B cell (primary cell): ENCODE results near the gene TBC1D2B. TPM values are rescaled to one million over a fixed set of nuclear protein-coding genes. Genes with fewer than 3 reads are reported as not detected.

ENCODE experiments used
- ATAC-seq: fragments of 200-7000 bp; cut with Tn5 transposase; one replicate; pipeline ENCODE4 v1.10.0; 2021; ENCODE audit warnings: low read depth, mild to moderate bottlenecking, moderate number of reproducible peaks, moderate library complexity
- CTCF ChIA-PET: fragments of 350-600 bp; sonication (Branson Sonifier 250); formaldehyde crosslinking; loops from one replicate; lab custom pipeline; 2021; ENCODE audit warnings: antibody characterized with exemption, inconsistent platforms; lab: Charles Lee
- POLR2A ChIA-PET: fragments of 350-600 bp; sonication (Branson Sonifier 250); formaldehyde crosslinking; loops from one replicate; lab custom pipeline; 2021; ENCODE audit warnings: antibody characterized with exemption; lab: Charles Lee
- DNase-seq: peaks from one replicate; pipeline ENCODE4 v3.0.0; 2013
- H2AFZ ChIP-seq: 2 replicates; pipeline ENCODE4 v1.6.1; 2012; ENCODE audit warnings: mild to moderate bottlenecking, low read depth, low read length; ENCODE audit not compliant: insufficient read depth, poor library complexity, severe bottlenecking
- H3K27ac ChIP-seq, 2 donors: 1 replicate in 1 of 2; 2 replicates in 1 of 2; pipeline ENCODE4 v1.5.1; 2012 to 2013; ENCODE audit warnings: low read length in 2 of 2, mild to moderate bottlenecking in 2 of 2, moderate library complexity in 1 of 2
- H3K27me3 ChIP-seq, 4 experiments: fragments of 200-600 bp in 1 of 4; sonication (generic) in 1 of 4; replicated peaks in 1 of 4; 1 replicate in 2 of 4; 2 replicates in 2 of 4; pipeline versions ENCODE4 v1.6.1 to v1.7.0; 2013 to 2016; ENCODE audit warnings: low read length in 3 of 4, mild to moderate bottlenecking in 2 of 4, mixed read lengths in 1 of 4, moderate library complexity in 1 of 4; ENCODE audit not compliant: insufficient read depth in 4 of 4, control insufficient read depth in 3 of 4; ENCODE audit errors: control extremely low read depth in 1 of 4
- H3K36me3 ChIP-seq, 2 experiments: replicated peaks in 1 of 2; 1 replicate in 1 of 2; 2 replicates in 1 of 2; pipeline versions ENCODE4 v1.6.1 to v1.7.1; 2013; ENCODE audit warnings: low read length in 1 of 2; ENCODE audit not compliant: insufficient read depth in 2 of 2, control insufficient read depth in 1 of 2; ENCODE audit errors: control extremely low read depth in 1 of 2, extremely low read depth in 1 of 2
- H3K4me1 ChIP-seq, 2 donors: fragments of 200-600 bp in 1 of 2; sonication (generic) in 1 of 2; 1 replicate in 1 of 2; 2 replicates in 1 of 2; pipeline versions ENCODE4 v1.5.1 to v1.6.1; 2013 to 2017; ENCODE audit warnings: low read length in 2 of 2; ENCODE audit not compliant: control insufficient read depth in 2 of 2, insufficient read depth in 2 of 2
- H3K4me2 ChIP-seq: replicated peaks from 2 replicates; pipeline ENCODE3; 2012; ENCODE audit warnings: mild to moderate bottlenecking, low read depth, low read length; ENCODE audit not compliant: poor library complexity, severe bottlenecking
- H3K4me3 ChIP-seq, 5 experiments: fragments of 200-600 bp in 1 of 5; sonication (generic) in 1 of 5; 1 replicate in 3 of 5; 2 replicates in 2 of 5; pipeline versions ENCODE4 v1.5.1 to v1.7.0; 2011 to 2016; ENCODE audit warnings: low read length in 4 of 5, mild to moderate bottlenecking in 4 of 5, low read depth in 2 of 5, control low read depth in 1 of 5, moderate library complexity in 1 of 5; ENCODE audit not compliant: insufficient read depth in 1 of 5; ENCODE audit errors: control extremely low read depth in 1 of 5, extremely low read depth in 1 of 5
- H3K79me2 ChIP-seq: fragments of 200-600 bp; sonication (generic); one replicate; pipeline ENCODE4 v1.6.0; 2016; ENCODE audit warnings: low read length; ENCODE audit not compliant: control insufficient read depth, insufficient read depth
- H3K9ac ChIP-seq: fragments of 200-600 bp; sonication (generic); 2 replicates; pipeline ENCODE4 v1.6.1; 2017; ENCODE audit warnings: mild to moderate bottlenecking, low read length, moderate library complexity
- H3K9me3 ChIP-seq, 3 donors: one replicate each; pipeline versions ENCODE4 v1.6.1 to v1.7.1; 2013; ENCODE audit warnings: low read length in 2 of 3; ENCODE audit not compliant: control insufficient read depth in 2 of 3, insufficient read depth in 1 of 3; ENCODE audit errors: control extremely low read depth in 1 of 3
- H4K20me1 ChIP-seq: 2 replicates; pipeline ENCODE4 v1.6.0; 2012; ENCODE audit warnings: mild to moderate bottlenecking, low read length; ENCODE audit not compliant: insufficient read depth, control insufficient read depth, poor library complexity, severe bottlenecking
- H3K27ac Mint-ChIP-seq: one replicate; pipeline ENCODE4 v1.8.0; 2021; ENCODE audit warnings: mixed read lengths
- H3K27me3 Mint-ChIP-seq: one replicate; pipeline ENCODE4 v1.8.0; 2021; ENCODE audit warnings: mixed read lengths
- H3K4me1 Mint-ChIP-seq: one replicate; pipeline ENCODE4 v1.8.0; 2021; ENCODE audit warnings: mixed read lengths
- H3K4me3 Mint-ChIP-seq: one replicate; pipeline ENCODE4 v1.8.0; 2021; ENCODE audit warnings: mixed read lengths
- H3K9me3 Mint-ChIP-seq: one replicate; pipeline ENCODE4 v1.8.0; 2022; ENCODE audit warnings: mixed read lengths; ENCODE audit not compliant: insufficient read depth
- EZH2 ChIP-seq: IDR thresholded peaks from 2 replicates; pipeline ENCODE4 v1.6.1; 2012; ENCODE audit warnings: borderline replicate concordance, low read depth, mild to moderate bottlenecking, moderate library complexity, low read length; ENCODE audit not compliant: insufficient read depth, poor library complexity, severe bottlenecking
- WGBS: methylation state at CpG from one replicate; pipeline ENCODE4 v1.1.5; 2013; ENCODE audit warnings: missing lambda C conversion rate; ENCODE audit not compliant: insufficient coverage; 5-methylcytosine and 5-hydroxymethylcytosine counted together
- intact Hi-C: fragments of 100-400 bp; cut with micrococcal nuclease; formaldehyde crosslinking; loops from one replicate; pipeline ENCODE4 v1.10.0; 2022
- polyA plus RNA-seq: library from polyadenylated mRNA; depleted of rRNA; stranded (reverse); fragments of >200 nt; gene quantifications from 2 replicates; pipeline ENCODE4 v1.2.3, GENCODE V29; 2012
- total RNA-seq, 2 donors: library from RNA; stranded (reverse); fragments of 120-200 nt in 1 of 2; gene quantifications; 1 replicate in 1 of 2; 2 replicates in 1 of 2; pipeline versions ENCODE4 v1.2.3 to v1.2.4, GENCODE V29; 2013 to 2022
- TF ChIP-seq, protein P1 (sequence below): fragments of 200-600 bp; IDR thresholded peaks from one replicate; pipeline ENCODE4 v1.8.0; 2022; ENCODE audit warnings: antibody characterized with exemption, mild to moderate bottlenecking

Gene TBC1D2B
- total and polyA plus RNA-seq, 2 donors (not counting 1 experiment from before 2014, with no cell fraction given): 8.5 to 26.1 TPM

DNA sequence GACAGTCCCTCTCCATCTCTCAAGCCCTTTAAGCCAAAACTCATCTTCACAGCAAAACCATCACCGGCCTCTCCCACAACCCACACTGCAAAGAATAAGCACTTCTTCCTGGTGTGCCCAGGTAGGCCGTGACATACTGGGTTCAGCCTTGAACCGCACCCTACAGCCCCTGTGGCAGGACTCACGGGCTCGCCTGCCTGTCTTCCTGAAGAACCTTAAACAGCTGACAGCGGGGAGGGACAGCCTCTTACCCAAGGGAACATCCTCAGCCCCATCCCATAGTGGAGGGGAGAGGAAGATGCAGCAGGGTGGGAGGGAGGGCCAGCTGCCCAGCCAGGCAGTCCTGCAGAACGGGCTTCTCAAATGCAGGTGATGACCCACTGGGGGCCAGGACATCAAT lies 40.2 kb downstream of the TBC1D2B start:
- Histone ChIP-seq H2AFZ (no peak overlapping the region), H3K9ac (no peak overlapping the region), H4K20me1 (no peaks in the 10 kb centered on the region), H3K79me2 (peaks cover 6% of the 10 kb centered on the region), H3K4me2 (no peak overlapping the region), H3K27me3 (no peaks in the 10 kb centered on the region), H3K36me3 (no peaks in the 10 kb centered on the region), H3K27ac (no peak overlapping the region), H3K4me1 (peaks cover 32 to 37% of the 10 kb centered on the region in 2 donors), H3K9me3 (no peaks in the 10 kb centered on the region), H3K4me3 (no peak overlapping the region)
- WGBS: 60% methylated on average over 5 of the region's 7 CpGs
- intact Hi-C loops: no loop called here
- Mint-ChIP-seq H3K9me3 (no peaks in the 10 kb centered on the region), H3K27ac (peak overlapping the region; percentile 6), H3K27me3 (no peaks in the 10 kb centered on the region), H3K4me3 (no peak overlapping the region), H3K4me1 (peaks cover 52% of the 10 kb centered on the region)
- TF ChIP-seq, protein P1, sequence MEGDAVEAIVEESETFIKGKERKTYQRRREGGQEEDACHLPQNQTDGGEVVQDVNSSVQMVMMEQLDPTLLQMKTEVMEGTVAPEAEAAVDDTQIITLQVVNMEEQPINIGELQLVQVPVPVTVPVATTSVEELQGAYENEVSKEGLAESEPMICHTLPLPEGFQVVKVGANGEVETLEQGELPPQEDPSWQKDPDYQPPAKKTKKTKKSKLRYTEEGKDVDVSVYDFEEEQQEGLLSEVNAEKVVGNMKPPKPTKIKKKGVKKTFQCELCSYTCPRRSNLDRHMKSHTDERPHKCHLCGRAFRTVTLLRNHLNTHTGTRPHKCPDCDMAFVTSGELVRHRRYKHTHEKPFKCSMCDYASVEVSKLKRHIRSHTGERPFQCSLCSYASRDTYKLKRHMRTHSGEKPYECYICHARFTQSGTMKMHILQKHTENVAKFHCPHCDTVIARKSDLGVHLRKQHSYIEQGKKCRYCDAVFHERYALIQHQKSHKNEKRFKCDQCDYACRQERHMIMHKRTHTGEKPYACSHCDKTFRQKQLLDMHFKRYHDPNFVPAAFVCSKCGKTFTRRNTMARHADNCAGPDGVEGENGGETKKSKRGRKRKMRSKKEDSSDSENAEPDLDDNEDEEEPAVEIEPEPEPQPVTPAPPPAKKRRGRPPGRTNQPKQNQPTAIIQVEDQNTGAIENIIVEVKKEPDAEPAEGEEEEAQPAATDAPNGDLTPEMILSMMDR: no peak
- TF ChIP-seq EZH2: no peak
- CTCF ChIA-PET: interaction anchor here (1.3 kb wide), 1 partner anchor 71 kb away, joined by 3 read pairs; no protein-coding TSS in a partner anchor
- DNase-seq (no peak), ATAC-seq (no peak)
- POLR2A ChIA-PET: interaction anchor here (0.6 kb wide), 1 partner anchor 30 kb away, joined by 3 read pairs; no protein-coding TSS in a partner anchor

GRCh38 chr15:78035861-78036476 lies 41.5 kb downstream of the TBC1D2B start:
- peaks cover 16% of the 10 kb centered on the region for H3K79me2 ChIP-seq
- Mint-ChIP-seq H3K4me1 (peaks cover 57% of the 10 kb centered on the region), H3K27ac (no peak overlapping the region), H3K9me3 (no peaks in the 10 kb centered on the region), H3K27me3 (no peaks in the 10 kb centered on the region), H3K4me3 (no peak overlapping the region)
- no peak for TF ChIP-seq EZH2
- TF ChIP-seq, protein P1: no peak
- CTCF ChIA-PET: interaction anchor here (0.6 to 2.6 kb wide), 5 partner anchors 30 to 79 kb away, joined by 3 to 7 read pairs (median 5); no protein-coding TSS in a partner anchor
- DNase-seq (no peak), ATAC-seq (no peak)
- WGBS: 83% methylated on average over 1 of the region's 6 CpGs
- H3K36me3 ChIP-seq: no peaks in the 10 kb centered on the region
- POLR2A ChIA-PET: no interaction called here
- no peak overlapping the region for H3K4me3 ChIP-seq
- H3K9me3 ChIP-seq: no peaks in the 10 kb centered on the region
- H4K20me1 ChIP-seq: no peaks in the 10 kb centered on the region
- H3K27ac ChIP-seq: no peak overlapping the region
- H3K27me3 ChIP-seq: no peaks in the 10 kb centered on the region
- no peak overlapping the region for H2AFZ ChIP-seq
- no peak overlapping the region for H3K4me2 ChIP-seq
- intact Hi-C loops: loop anchor here (2.0 kb wide), 1 partner anchor 15 kb away; no protein-coding TSS in a partner anchor
- H3K4me1 ChIP-seq: peaks cover 32 to 42% of the 10 kb centered on the region in 2 donors
- H3K9ac ChIP-seq: no peak overlapping the region
